HG03354 (cell line): Measurements from ENCODE around the gene COL11A2.
"Not testable (repeated sequence)": the region's sequence is repeated elsewhere in the genome, so short reads cannot be mapped to it uniquely, and the experiment has no call there.

ENCODE experiments used
- ATAC-seq: cut with Tn5 transposase; IDR thresholded peaks from one replicate; pipeline ENCODE4 v1.9.1; 2021; ENCODE audit warnings: mild to moderate bottlenecking; ENCODE audit not compliant: unreplicated experiment, poor library complexity, severe bottlenecking

COL11A2 gene

DNA sequence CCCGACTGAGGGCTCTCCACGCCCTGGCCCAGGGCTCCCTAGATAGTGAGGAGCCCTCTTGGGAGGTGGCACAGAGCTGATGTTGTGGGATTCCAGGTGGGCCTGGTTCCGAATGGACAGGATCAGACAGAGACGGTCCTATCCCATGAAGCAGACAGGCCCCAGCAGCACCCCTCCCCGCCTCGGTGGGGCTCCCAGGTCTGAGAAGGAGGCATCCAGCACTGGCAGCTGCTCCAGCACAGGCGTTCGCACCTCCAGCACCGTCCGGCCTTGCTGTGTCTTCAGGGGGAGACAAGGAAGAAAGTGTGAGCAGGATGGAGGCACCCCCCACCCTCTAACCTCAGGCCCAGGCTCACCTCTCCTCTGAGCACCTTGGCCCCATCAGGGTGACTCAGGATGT, 28.7 kb downstream of the COL11A2 start:
- no peak for ATAC-seq

DNA sequence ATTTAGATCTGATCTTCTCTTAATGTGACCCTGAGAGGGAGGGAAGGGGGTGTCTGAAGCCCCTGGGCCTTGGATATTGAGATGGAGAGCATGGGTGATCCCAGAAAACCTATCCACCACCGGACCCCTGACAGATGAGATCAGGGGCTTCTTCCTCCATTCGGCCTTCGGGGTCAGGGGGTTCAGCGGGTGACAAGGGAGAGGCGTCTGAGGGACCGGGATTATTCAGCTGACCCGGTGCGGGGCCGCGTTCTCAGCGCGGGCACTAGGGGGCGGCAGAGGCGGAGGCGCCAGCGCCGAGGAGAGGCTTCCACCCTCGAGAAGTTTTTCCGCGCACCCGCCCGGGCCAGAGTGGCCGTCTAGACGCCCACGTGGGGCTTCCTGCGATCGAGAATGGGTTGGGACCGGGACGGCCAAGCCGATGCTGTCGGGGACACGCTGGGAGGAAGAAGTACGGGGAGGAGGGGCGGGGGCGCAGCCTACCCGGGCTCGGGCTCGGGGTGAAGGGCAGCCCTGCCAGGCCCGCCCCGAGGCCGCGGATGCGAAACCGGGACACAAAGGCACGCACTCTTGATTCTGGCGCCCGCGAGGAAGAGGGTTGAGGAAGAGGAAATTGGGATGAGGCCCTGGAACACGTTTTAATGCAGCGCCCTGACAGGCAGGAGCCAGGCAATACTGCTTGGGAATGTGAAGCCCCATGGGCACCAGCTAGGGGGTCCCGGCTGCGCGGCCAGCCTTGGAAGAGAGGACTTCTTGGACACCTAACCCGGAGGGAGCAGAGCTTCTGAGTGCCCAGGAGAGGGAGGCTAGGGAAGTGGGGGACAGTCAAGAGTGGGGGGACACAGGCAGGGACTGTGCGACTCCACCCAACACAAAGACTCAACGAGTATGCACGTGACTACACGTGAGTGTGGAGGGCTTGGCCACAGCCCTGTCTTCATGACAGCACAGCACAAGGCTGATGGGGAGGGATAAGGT, 30.6 kb downstream of the COL11A2 start:
- no peak for ATAC-seq

- no peak for ATAC-seq
Observed at GRCh38 chr6:33160728-33161344, 31.4 kb downstream of the COL11A2 start.

DNA sequence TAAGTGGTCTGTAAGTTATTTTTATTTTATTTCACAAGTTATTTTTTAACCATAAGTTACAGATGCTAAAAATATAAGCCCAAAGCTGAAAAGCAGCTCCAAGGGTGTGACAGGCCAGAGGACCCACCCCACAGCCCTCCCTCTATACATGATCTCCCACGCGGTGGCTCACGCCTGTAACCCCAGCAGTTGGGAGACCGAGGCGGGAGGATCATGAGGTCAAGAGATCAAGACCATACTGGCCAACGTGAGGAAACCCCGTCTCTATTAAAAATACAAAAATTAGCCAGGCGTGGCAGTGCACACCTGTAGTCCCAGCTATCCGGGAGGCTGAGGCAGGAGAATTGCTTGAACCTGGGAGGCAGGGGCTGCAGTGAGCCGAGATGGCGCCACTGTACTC, 32.2 kb downstream of the COL11A2 start:
- no peak for ATAC-seq

- no peak for ATAC-seq
Observed at GRCh38 chr6:33156964-33157363, 35.3 kb downstream of the COL11A2 start.

- no peak for ATAC-seq
Observed at GRCh38 chr6:33156561-33156960, 35.7 kb downstream of the COL11A2 start.

DNA sequence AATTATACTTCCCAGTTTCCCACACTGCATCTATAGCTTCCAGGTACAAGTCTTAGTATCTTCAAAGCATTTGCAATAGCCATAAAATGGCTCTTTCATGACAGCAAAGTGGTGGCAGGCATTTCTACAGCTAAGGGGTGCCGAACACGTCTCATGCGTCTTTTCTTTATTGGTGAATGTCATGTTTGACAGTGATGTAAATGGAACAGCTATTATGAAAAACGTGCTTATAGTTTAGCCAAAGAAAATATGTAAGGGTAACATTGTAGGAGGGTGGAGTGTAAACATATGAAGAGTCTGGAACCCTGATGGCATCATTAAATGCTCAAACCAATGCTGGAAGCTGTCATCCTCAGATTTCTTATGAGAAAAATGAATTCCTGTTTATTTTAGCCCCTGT, 37.9 kb downstream of the COL11A2 start:
- ATAC-seq, result no peak

DNA sequence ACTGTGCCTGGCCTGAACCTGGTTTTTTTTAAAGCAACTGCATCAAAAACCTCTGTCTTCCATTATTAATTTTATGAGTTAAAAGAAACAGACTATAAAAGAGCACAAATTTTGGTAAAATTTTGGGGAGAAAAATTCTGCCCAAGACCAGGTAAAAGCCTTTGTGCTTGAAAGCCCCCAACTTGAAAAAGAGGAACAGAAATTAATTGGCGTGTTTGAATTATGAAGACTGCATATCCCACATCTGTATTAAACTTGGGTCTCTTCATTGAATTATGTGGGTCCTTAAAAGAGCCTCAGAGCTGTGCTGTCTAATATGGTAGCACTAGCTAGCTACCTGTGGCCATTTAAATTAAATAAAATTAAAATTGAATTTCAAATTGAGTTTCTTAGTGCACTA, 41.2 kb downstream of the COL11A2 start:
- ATAC-seq, result no peak

DNA sequence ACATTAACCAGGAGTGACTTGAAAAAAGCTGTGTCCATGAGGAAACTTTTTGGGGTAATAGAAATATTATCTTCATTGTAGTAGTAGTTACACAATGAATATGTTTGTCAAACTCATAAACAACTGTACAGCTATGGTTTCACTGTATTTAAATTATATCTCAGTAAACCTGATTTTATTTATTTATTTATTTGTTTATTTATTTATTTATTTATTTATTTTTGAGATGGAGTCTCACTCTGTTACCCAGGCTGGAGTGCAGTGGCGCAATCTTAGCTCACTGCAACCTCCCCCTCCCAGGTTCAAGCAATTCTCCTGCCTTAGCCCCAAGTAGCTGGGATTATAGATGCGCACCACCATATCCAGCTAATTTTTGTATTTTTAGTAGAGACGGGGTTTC, 41.7 kb downstream of the COL11A2 start:
- ATAC-seq, result not testable (repeated sequence)

DNA sequence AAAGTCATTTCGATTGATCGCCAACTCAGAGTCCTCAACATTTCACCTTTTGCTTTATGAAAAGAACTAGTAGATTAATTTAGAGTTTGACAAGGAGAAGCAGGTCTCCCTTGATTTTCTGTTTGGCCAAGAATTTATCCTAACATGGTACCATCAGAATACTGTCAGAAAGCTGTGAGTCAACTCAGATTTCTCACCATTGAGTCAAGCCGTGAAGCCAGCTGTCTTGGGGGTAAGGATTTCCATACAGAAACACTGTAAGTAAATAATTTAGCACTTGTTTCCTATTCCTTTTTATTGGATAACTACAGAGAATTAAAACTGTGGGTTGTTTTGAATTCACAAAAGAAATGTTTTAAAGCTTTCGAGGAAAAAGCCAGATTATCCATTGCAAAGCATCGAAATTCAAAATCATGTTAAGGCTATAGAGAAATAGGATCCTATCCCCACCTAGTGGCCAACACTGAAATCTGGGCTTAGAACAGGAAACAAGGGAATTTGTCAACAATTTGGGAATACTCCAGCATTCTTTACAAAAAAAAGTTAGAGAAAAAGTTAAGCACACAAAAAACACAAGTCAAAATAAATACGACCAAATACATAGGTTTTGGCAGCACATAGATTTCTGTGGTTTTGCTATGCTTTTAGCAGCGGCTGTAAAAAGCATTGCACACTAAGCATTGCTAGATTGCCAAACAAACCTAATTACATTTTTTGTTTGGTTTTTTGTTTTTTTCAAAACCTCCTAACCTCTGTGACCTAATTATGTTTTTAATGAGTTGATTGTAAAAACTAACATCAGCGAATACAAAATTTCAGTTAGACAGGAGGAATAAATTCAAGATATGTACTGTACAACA, 44.2 kb downstream of the COL11A2 start:
- no peak for ATAC-seq

- no peak for ATAC-seq
Observed at GRCh38 chr6:33144373-33144772, 47.9 kb downstream of the COL11A2 start.

DNA sequence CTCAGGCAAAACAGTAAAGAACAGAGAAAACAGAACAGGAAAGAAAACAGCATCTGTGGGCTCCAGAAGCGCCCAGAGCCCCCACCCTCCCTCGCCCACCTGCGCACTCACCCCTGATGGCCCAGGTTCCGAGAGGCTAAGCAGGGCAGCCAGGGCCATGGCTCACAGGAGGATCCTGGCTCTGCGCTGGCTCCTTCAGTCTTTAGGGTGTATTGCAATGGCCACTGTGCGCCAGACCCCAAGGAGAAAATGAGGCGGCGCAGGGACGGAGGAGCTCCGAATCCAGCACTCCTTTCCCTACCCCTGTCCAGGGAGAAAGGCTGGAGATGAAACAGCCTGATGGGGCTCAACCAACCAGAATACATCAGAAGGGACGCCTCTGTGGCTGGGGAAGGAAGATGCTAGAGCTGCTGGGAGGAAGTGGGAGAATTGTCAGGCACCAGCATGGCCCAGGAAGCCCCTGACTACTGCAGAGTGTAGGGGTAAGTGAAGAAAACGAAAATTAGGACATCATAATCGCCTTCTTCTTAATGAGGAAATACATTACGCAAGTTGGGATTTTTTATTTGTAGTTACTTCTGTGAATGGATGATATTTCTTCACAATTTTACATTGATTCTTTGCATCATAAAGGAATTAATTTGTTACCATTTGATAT, 49.0 kb downstream of the COL11A2 start:
- ATAC-seq, result no peak

- ATAC-seq, result no peak
Observed at GRCh38 chr6:33142501-33143070, 49.7 kb downstream of the COL11A2 start.

GRCh38 chr6:33140556-33140955, 51.7 kb downstream of the COL11A2 start:
- ATAC-seq, result no peak

DNA sequence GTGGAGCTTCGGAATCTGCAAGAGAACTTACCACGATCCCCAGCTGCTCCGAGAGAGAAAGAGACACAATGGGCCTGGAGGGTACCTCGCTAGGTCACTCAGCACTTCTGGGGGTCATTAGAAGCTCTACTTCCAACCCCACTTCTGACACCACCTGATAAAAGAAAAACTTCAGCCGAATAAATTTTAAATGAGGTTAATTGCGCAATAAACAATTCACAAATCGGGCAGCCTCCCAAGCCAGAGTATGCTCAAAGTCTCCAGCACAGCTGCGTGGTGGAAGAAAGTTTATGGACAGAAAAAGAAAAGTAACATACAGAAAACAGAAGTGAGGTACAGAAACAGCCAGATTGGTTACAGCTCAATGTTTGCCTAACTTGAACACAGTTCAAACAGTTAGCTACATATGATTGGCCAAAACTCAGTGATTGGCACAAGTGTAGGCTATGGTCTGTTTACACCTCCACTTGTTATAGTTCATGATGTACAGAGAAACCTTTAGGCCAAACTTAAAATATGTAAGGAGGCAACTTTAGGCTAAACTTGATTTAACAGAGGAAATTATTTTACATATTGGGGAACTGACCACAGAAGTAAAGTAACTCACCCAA, 52.6 kb downstream of the COL11A2 start:
- ATAC-seq, result no peak

GRCh38 chr6:33136310-33136900, 55.9 kb downstream of the COL11A2 start:
- ATAC-seq, result no peak

DNA sequence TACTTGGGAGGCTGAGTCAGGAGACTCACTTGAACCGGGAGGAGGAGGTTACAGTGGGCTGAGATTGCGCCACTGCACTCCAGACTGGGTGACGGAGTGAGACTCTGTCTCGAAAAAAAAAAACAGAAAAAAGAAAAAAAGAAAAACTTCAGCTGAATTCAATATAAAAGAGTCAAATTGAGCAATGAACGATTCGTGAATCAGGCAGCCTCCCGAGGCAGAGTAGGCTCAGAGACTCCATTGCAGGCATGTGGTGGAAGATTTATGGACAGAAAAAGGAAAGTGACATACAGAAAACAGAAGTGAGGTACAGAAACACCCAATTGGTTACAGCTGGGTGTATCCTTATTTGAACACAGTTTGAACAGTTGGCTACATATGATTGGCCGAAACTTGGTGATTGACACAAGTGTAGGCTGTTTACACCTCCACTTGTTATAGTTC, 60.2 kb downstream of the COL11A2 start:
- ATAC-seq, result no peak

GRCh38 chr6:33128318-33128717, 63.9 kb downstream of the COL11A2 start:
- no peak for ATAC-seq
